Activated T-cell treated with anti-CD3 and anti-CD28 coated beads for 24 hours (primary cell): Measurements from ENCODE around the gene USP53.
"Not testable (repeated sequence)": the region's sequence is repeated elsewhere in the genome, so short reads cannot be mapped to it uniquely, and the experiment has no call there.

Experiments
- DNase-seq: peaks from one replicate; pipeline ENCODE4 v3.0.0-alpha.2; 2020; ENCODE audit warnings: low read depth

USP53 gene

GRCh38 chr4:119271361-119272085, 59.0 kb downstream of the USP53 start:
- DNase-seq: no peak

- not testable (repeated sequence) for DNase-seq
Measured at GRCh38 chr4:119279541-119279940, 67.0 kb downstream of the USP53 start.

GRCh38 chr4:119279945-119280344, 67.4 kb downstream of the USP53 start:
- DNase-seq: not testable (repeated sequence)

GRCh38 chr4:119281393-119281792, 68.9 kb downstream of the USP53 start:
- DNase-seq: no peak

- DNase-seq: no peak
Measured at GRCh38 chr4:119284876-119285780, 72.6 kb downstream of the USP53 start.

- DNase-seq: no peak
Measured at GRCh38 chr4:119286377-119287002, 74.0 kb downstream of the USP53 start.

- no peak for DNase-seq
Measured at GRCh38 chr4:119289313-119289712, 76.8 kb downstream of the USP53 start.

GRCh38 chr4:119290598-119290997, 78.1 kb downstream of the USP53 start:
- no peak for DNase-seq

- DNase-seq: no peak
Measured at GRCh38 chr4:119296356-119296755, 83.8 kb downstream of the USP53 start.

GRCh38 chr4:119297795-119298194, 85.3 kb downstream of the USP53 start:
- no peak for DNase-seq

GRCh38 chr4:119299260-119299671, 86.8 kb downstream of the USP53 start:
- no peak for DNase-seq

- no peak for DNase-seq
Measured at GRCh38 chr4:119299741-119300100, 87.2 kb downstream of the USP53 start.

GRCh38 chr4:119300101-119300978, 87.8 kb downstream of the USP53 start:
- peak; percentile 91 for DNase-seq

GRCh38 chr4:119302073-119302832, 89.7 kb downstream of the USP53 start:
- DNase-seq: no peak

GRCh38 chr4:119303587-119304305, 91.2 kb downstream of the USP53 start:
- no peak for DNase-seq

- DNase-seq: no peak
Measured at GRCh38 chr4:119304431-119304830, 91.9 kb downstream of the USP53 start.

- DNase-seq: no peak
Measured at GRCh38 chr4:119307606-119308005, 95.1 kb downstream of the USP53 start.

GRCh38 chr4:119310826-119311225, 98.3 kb downstream of the USP53 start:
- no peak for DNase-seq

GRCh38 chr4:119313237-119313636, 100.7 kb downstream of the USP53 start:
- DNase-seq: no peak

GRCh38 chr4:119314356-119314755, 101.8 kb downstream of the USP53 start:
- no peak for DNase-seq
